Measurements from ENCODE around the gene DIDO1.

The DIDO1 gene

DNA sequence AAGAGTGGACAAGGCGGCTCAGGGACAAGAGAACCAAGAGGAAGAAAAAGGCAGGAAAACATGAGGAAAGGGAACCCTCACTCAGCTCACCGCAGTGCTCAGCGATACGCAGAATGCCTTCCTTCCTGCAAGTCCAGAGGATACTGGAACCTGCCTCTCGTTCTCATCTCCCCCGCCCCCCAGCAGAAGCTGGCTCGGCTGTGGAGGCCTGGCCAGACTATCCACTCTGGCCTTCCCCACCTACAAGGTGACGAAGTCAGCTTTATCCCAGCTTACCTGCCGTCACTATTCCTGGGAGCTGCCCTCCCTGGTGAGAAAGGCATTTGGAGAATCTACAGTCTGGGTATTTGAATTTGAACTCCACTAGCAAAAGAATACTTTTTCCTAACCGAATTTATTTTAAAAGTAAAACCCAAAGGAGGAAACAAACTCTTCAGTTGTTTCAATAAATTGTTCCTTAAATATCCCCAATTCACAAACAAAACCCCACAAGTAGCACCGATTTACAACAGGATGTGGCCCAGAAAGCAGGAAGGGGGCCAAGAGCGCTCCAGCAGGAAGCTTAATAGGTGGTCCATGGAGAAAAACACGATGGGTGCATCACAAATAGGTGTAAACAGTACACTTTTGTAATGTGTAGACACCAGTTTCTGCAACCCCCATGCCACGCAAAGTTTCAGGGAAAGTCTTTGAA is 2.1 kb upstream of the DIDO1 start:
- Histone ChIP-seq H3K4me1 (peaks cover 31% of the 10 kb centered on the region), H3K79me2 (peaks cover 72% of the 10 kb centered on the region), H3K4me2 (ENCODE audit: low read length) (peak overlapping the region; percentile 91), H3K4me3 (ENCODE audit: low read depth, low read length) (peak overlapping the region; percentile 67), H3K9ac (no peak overlapping the region), H2AFZ (peak overlapping the region; percentile 79), H3K36me3 (ENCODE audit: control insufficient read depth, insufficient read depth, low read length) (no peaks in the 10 kb centered on the region), H3K27ac (peak overlapping the region; percentile 82), H3K27me3 (ENCODE audit: control insufficient read depth, insufficient read depth, low read length) (no peaks in the 10 kb centered on the region), H3K9me3 (ENCODE audit: control insufficient read depth, low read length) (no peaks in the 10 kb centered on the region)
- TF ChIP-seq, protein P1, sequence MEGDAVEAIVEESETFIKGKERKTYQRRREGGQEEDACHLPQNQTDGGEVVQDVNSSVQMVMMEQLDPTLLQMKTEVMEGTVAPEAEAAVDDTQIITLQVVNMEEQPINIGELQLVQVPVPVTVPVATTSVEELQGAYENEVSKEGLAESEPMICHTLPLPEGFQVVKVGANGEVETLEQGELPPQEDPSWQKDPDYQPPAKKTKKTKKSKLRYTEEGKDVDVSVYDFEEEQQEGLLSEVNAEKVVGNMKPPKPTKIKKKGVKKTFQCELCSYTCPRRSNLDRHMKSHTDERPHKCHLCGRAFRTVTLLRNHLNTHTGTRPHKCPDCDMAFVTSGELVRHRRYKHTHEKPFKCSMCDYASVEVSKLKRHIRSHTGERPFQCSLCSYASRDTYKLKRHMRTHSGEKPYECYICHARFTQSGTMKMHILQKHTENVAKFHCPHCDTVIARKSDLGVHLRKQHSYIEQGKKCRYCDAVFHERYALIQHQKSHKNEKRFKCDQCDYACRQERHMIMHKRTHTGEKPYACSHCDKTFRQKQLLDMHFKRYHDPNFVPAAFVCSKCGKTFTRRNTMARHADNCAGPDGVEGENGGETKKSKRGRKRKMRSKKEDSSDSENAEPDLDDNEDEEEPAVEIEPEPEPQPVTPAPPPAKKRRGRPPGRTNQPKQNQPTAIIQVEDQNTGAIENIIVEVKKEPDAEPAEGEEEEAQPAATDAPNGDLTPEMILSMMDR (IDR thresholded peaks at IDR 0.05): no peak

DNA sequence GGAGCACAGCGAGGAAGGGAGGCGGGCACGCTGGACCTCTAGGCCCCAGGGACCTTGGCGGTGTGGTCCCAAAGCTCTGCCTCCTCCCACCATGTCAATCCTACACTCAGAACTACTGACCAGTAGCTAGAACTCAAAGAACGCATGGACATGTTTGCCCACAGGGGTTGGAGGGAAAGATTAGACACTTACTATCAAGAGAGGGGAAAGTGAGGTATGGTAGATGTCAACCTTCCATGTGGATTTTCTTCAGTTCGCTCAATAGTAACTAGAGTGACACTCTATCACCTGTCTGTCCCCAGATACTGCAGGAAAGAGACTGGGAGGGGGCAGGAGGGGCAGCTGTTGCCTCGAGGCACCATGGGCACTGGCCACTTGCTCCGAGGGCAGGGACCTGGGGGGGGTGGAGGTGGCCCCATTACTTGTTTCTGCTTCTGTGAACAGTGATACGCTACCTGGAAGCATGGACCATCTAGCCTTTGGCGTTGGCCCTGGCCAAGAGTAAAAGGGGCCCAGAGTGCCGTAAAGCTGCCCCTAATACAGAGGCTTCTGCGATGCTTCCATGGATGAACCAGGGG is 912 bp upstream of the DIDO1 start:
- TF ChIP-seq, protein P1 (IDR thresholded peaks at IDR 0.05): no peak
- Histone ChIP-seq H3K4me1 (peaks cover 31% of the 10 kb centered on the region), H3K4me3 (ENCODE audit: low read depth, low read length) (peak overlapping the region; percentile 89), H3K9ac (no peak overlapping the region), H3K79me2 (peaks cover 76% of the 10 kb centered on the region), H3K36me3 (ENCODE audit: control insufficient read depth, insufficient read depth, low read length) (no peaks in the 10 kb centered on the region), H3K4me2 (ENCODE audit: low read length) (peak overlapping the region; percentile 64), H3K27ac (peak overlapping the region; percentile 93), H3K27me3 (ENCODE audit: control insufficient read depth, insufficient read depth, low read length) (no peaks in the 10 kb centered on the region), H2AFZ (no peak overlapping the region), H3K9me3 (ENCODE audit: control insufficient read depth, low read length) (no peaks in the 10 kb centered on the region)

DNA sequence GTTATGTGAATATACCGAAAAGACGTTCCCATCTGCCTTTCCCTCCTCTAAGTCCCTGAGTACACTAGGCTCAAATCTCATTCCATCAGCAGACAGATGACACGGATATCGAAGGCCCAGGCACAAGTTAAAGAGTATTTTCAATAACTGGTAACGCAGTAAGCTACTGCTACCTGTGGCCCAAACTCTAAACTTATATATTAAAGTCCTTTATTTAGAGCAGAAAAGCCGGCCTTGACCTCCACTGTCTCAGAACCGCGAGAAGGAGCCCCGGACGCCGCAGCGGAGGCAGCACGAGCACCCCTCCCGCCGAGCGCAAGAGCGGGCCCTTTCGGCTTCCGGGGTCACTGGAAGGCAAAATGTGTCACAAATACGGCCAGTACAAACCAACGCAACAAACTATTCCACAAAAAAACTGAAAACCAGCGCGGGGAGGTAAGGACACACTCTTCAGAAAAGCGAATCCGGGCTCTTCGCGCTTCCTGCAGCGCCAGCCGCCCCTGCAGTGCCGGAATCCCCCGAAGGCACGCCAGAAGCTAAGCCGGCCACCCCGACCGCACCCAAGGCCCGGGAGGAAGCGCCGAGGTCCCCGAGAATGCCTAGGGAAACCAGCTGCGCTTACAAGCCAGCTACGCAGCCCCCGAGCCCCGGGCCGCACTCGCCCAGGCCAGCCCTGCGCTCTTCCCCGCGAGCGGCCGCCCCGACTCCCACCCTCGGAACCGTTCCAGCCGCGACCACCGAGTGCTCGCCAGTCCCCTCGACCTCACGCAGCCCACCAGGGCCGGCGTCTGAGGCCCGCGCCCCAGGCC is 681 bp downstream of the DIDO1 start:
- peaks cover 34% of the 10 kb centered on the region for H3K4me1 ChIP-seq
- H3K4me2 ChIP-seq (ENCODE audit: low read length): peak overlapping the region; percentile 79
- H3K9me3 ChIP-seq (ENCODE audit: control insufficient read depth, low read length): no peaks in the 10 kb centered on the region
- no peaks in the 10 kb centered on the region for H3K27me3 ChIP-seq (ENCODE audit: control insufficient read depth, insufficient read depth, low read length)
- H2AFZ ChIP-seq: peak overlapping the region; percentile 76
- peak overlapping the region; percentile 93 for H3K27ac ChIP-seq
- peak overlapping the region; percentile 89 for H3K4me3 ChIP-seq (ENCODE audit: low read depth, low read length)
- peaks cover 74% of the 10 kb centered on the region for H3K79me2 ChIP-seq
- TF ChIP-seq, protein P1 (IDR thresholded peaks at IDR 0.05): no peak
- H3K9ac ChIP-seq: peak overlapping the region; percentile 81
- H3K36me3 ChIP-seq (ENCODE audit: control insufficient read depth, insufficient read depth, low read length): no peaks in the 10 kb centered on the region

DNA sequence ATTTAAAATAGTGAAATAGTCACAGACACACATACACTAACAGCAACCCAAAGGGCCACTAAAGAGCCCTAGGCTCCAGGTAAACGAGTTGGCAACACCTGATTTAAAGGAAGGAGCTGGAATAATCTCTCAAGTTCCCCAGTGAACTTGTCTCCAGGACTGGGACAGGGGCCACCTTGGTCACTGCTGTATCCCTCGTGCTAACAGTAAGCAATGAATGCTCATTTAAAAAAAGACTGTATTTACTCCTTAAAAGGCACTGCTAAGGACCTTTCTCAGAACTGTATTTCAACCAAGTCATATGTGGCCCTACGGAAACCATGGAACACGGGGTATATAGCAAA is 1.3 kb downstream of the DIDO1 start:
- peak overlapping the region; percentile 89 for H3K4me3 ChIP-seq (ENCODE audit: low read depth, low read length)
- H3K36me3 ChIP-seq (ENCODE audit: control insufficient read depth, insufficient read depth, low read length): no peaks in the 10 kb centered on the region
- H2AFZ ChIP-seq: no peak overlapping the region
- H3K4me1 ChIP-seq: peaks cover 34% of the 10 kb centered on the region
- TF ChIP-seq, protein P1 (IDR thresholded peaks at IDR 0.05): no peak
- H3K27ac ChIP-seq: peak overlapping the region; percentile 93
- no peaks in the 10 kb centered on the region for H3K9me3 ChIP-seq (ENCODE audit: control insufficient read depth, low read length)
- peak overlapping the region; percentile 79 for H3K4me2 ChIP-seq (ENCODE audit: low read length)
- peak overlapping the region; percentile 81 for H3K9ac ChIP-seq
- no peaks in the 10 kb centered on the region for H3K27me3 ChIP-seq (ENCODE audit: control insufficient read depth, insufficient read depth, low read length)
- peaks cover 74% of the 10 kb centered on the region for H3K79me2 ChIP-seq

Data from parathyroid adenoma (tissue), 2 donors.